A673 (cell line): ENCODE data around the gene TMEM121.
"Not testable (repeated sequence)": the region's sequence is repeated elsewhere in the genome, so short reads cannot be mapped to it uniquely, and the experiment has no call there.

Experiments used
- EZH2 ChIP-seq: fragments of 200-600 bp; sonication (generic); IDR thresholded peaks from 2 replicates; pipeline ENCODE4 v1.6.1; 2017; ENCODE audit warnings: borderline replicate concordance, low read depth, mild to moderate bottlenecking, mixed read lengths, antibody characterized with exemption, low read length; ENCODE audit not compliant: poor library complexity, severe bottlenecking
- TF ChIP-seq, protein P1 (sequence below): fragments of 300-800, 200-600 bp; sonication (generic); conservative IDR thresholded peaks from 2 replicates; pipeline ENCODE4 v1.5.1; 2017; ENCODE audit warnings: low read depth, mild to moderate bottlenecking, antibody characterized with exemption, low read length, moderate library complexity, mixed read lengths

- TF ChIP-seq, protein P1, sequence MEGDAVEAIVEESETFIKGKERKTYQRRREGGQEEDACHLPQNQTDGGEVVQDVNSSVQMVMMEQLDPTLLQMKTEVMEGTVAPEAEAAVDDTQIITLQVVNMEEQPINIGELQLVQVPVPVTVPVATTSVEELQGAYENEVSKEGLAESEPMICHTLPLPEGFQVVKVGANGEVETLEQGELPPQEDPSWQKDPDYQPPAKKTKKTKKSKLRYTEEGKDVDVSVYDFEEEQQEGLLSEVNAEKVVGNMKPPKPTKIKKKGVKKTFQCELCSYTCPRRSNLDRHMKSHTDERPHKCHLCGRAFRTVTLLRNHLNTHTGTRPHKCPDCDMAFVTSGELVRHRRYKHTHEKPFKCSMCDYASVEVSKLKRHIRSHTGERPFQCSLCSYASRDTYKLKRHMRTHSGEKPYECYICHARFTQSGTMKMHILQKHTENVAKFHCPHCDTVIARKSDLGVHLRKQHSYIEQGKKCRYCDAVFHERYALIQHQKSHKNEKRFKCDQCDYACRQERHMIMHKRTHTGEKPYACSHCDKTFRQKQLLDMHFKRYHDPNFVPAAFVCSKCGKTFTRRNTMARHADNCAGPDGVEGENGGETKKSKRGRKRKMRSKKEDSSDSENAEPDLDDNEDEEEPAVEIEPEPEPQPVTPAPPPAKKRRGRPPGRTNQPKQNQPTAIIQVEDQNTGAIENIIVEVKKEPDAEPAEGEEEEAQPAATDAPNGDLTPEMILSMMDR = not testable (repeated sequence)
- TF ChIP-seq EZH2 = not testable (repeated sequence)
Measured at GRCh38 chr14:105565185-105565919, 39.0 kb downstream of the TMEM121 start.
